ENCODE results near the gene SPINT3.

SPINT3 gene

GRCh38 chr20:45538209-45538799 lies 22.9 kb upstream of the SPINT3 start:
- Histone ChIP-seq H3K9ac (ENCODE audit: low read length in 2 of 2) (no peak overlapping the region), H3K9me3 (ENCODE audit: control insufficient read depth in 2 of 2, low read length in 2 of 2) (no peaks in the 10 kb centered on the region), H3K27ac (ENCODE audit: low read length) (no peak overlapping the region), H3K4me3 (ENCODE audit: low read length in 2 of 2) (no peak overlapping the region), H3K27me3 (ENCODE audit: control insufficient read depth in 1 of 2, insufficient read depth in 2 of 2, low read length in 2 of 2) (peaks cover 3 to 13% of the 10 kb centered on the region in 2 donors), H3K4me1 (ENCODE audit: control insufficient read depth, insufficient read depth, low read length) (no peaks in the 10 kb centered on the region), H3K36me3 (ENCODE audit: control insufficient read depth in 2 of 2, insufficient read depth in 2 of 2, low read length in 2 of 2) (no peaks in the 10 kb centered on the region)

- H3K9me3 ChIP-seq (ENCODE audit: control insufficient read depth in 2 of 2, low read length in 2 of 2): no peaks in the 10 kb centered on the region
- peaks cover 0 to 12% of the 10 kb centered on the region in 2 donors for H3K27me3 ChIP-seq (ENCODE audit: control insufficient read depth in 1 of 2, insufficient read depth in 2 of 2, low read length in 2 of 2)
- no peaks in the 10 kb centered on the region for H3K4me1 ChIP-seq (ENCODE audit: control insufficient read depth, insufficient read depth, low read length)
- no peak overlapping the region for H3K4me3 ChIP-seq (ENCODE audit: low read length in 2 of 2)
- no peaks in the 10 kb centered on the region for H3K36me3 ChIP-seq (ENCODE audit: control insufficient read depth in 2 of 2, insufficient read depth in 2 of 2, low read length in 2 of 2)
- no peak overlapping the region for H3K9ac ChIP-seq (ENCODE audit: low read length in 2 of 2)
- H3K27ac ChIP-seq (ENCODE audit: low read length): no peak overlapping the region
Observed at GRCh38 chr20:45527294-45527693, 11.9 kb upstream of the SPINT3 start.

GRCh38 chr20:45523821-45524220 lies 8.4 kb upstream of the SPINT3 start:
- Histone ChIP-seq H3K9me3 (ENCODE audit: control insufficient read depth in 2 of 2, low read length in 2 of 2) (no peaks in the 10 kb centered on the region), H3K27ac (ENCODE audit: low read length) (no peak overlapping the region), H3K9ac (ENCODE audit: low read length in 2 of 2) (no peak overlapping the region), H3K4me1 (ENCODE audit: control insufficient read depth, insufficient read depth, low read length) (no peaks in the 10 kb centered on the region), H3K4me3 (ENCODE audit: low read length in 2 of 2) (no peak overlapping the region), H3K36me3 (ENCODE audit: control insufficient read depth in 2 of 2, insufficient read depth in 2 of 2, low read length in 2 of 2) (no peaks in the 10 kb centered on the region), H3K27me3 (ENCODE audit: control insufficient read depth in 1 of 2, insufficient read depth in 2 of 2, low read length in 2 of 2) (peaks cover 0 to 12% of the 10 kb centered on the region in 2 donors)

- H3K4me1 ChIP-seq (ENCODE audit: control insufficient read depth, insufficient read depth, low read length): no peaks in the 10 kb centered on the region
- no peaks in the 10 kb centered on the region for H3K36me3 ChIP-seq (ENCODE audit: control insufficient read depth in 2 of 2, insufficient read depth in 2 of 2, low read length in 2 of 2)
- peaks cover 0 to 8% of the 10 kb centered on the region in 2 donors for H3K27me3 ChIP-seq (ENCODE audit: control insufficient read depth in 1 of 2, insufficient read depth in 2 of 2, low read length in 2 of 2)
- H3K27ac ChIP-seq (ENCODE audit: low read length): no peak overlapping the region
- H3K4me3 ChIP-seq (ENCODE audit: low read length in 2 of 2): no peak overlapping the region
- H3K9me3 ChIP-seq (ENCODE audit: control insufficient read depth in 2 of 2, low read length in 2 of 2): no peaks in the 10 kb centered on the region
- H3K9ac ChIP-seq (ENCODE audit: low read length in 2 of 2): no peak overlapping the region
Observed at GRCh38 chr20:45518282-45518681, 2.9 kb upstream of the SPINT3 start.

- Histone ChIP-seq H3K36me3 (ENCODE audit: control insufficient read depth in 2 of 2, insufficient read depth in 2 of 2, low read length in 2 of 2) (no peaks in the 10 kb centered on the region), H3K9ac (ENCODE audit: low read length in 2 of 2) (no peak overlapping the region), H3K27ac (ENCODE audit: low read length) (no peak overlapping the region), H3K9me3 (ENCODE audit: control insufficient read depth in 2 of 2, low read length in 2 of 2) (no peaks in the 10 kb centered on the region), H3K4me1 (ENCODE audit: control insufficient read depth, insufficient read depth, low read length) (no peaks in the 10 kb centered on the region), H3K27me3 (ENCODE audit: control insufficient read depth in 1 of 2, insufficient read depth in 2 of 2, low read length in 2 of 2) (peaks cover 0 to 6% of the 10 kb centered on the region in 2 donors), H3K4me3 (ENCODE audit: low read length in 2 of 2) (no peak overlapping the region)
Observed at GRCh38 chr20:45510242-45510862, 5.1 kb downstream of the SPINT3 start.

- Histone ChIP-seq H3K36me3 (ENCODE audit: control insufficient read depth in 2 of 2, insufficient read depth in 2 of 2, low read length in 2 of 2) (no peaks in the 10 kb centered on the region), H3K4me3 (ENCODE audit: low read length in 2 of 2) (no peak overlapping the region), H3K27ac (ENCODE audit: low read length) (no peak overlapping the region), H3K9me3 (ENCODE audit: control insufficient read depth in 2 of 2, low read length in 2 of 2) (no peaks in the 10 kb centered on the region), H3K27me3 (ENCODE audit: control insufficient read depth in 1 of 2, insufficient read depth in 2 of 2, low read length in 2 of 2) (peaks cover 0 to 6% of the 10 kb centered on the region in 2 donors), H3K9ac (ENCODE audit: low read length in 2 of 2) (no peak overlapping the region), H3K4me1 (ENCODE audit: control insufficient read depth, insufficient read depth, low read length) (no peaks in the 10 kb centered on the region)
Observed at GRCh38 chr20:45509091-45509490, 6.3 kb downstream of the SPINT3 start.

GRCh38 chr20:45508068-45508886 lies 7.1 kb downstream of the SPINT3 start:
- Histone ChIP-seq H3K9me3 (ENCODE audit: control insufficient read depth in 2 of 2, low read length in 2 of 2) (no peaks in the 10 kb centered on the region), H3K27me3 (ENCODE audit: control insufficient read depth in 1 of 2, insufficient read depth in 2 of 2, low read length in 2 of 2) (peaks cover 0 to 5% of the 10 kb centered on the region in 2 donors), H3K4me3 (ENCODE audit: low read length in 2 of 2) (no peak overlapping the region), H3K9ac (ENCODE audit: low read length in 2 of 2) (no peak overlapping the region), H3K27ac (ENCODE audit: low read length) (no peak overlapping the region), H3K4me1 (ENCODE audit: control insufficient read depth, insufficient read depth, low read length) (no peaks in the 10 kb centered on the region), H3K36me3 (ENCODE audit: control insufficient read depth in 2 of 2, insufficient read depth in 2 of 2, low read length in 2 of 2) (no peaks in the 10 kb centered on the region)

- Histone ChIP-seq H3K9ac (ENCODE audit: low read length in 2 of 2) (no peak overlapping the region), H3K9me3 (ENCODE audit: control insufficient read depth in 2 of 2, low read length in 2 of 2) (no peaks in the 10 kb centered on the region), H3K27ac (ENCODE audit: low read length) (no peak overlapping the region), H3K4me3 (ENCODE audit: low read length in 2 of 2) (no peak overlapping the region), H3K27me3 (ENCODE audit: control insufficient read depth in 1 of 2, insufficient read depth in 2 of 2, low read length in 2 of 2) (peaks cover 0 to 6% of the 10 kb centered on the region in 2 donors), H3K4me1 (ENCODE audit: control insufficient read depth, insufficient read depth, low read length) (no peaks in the 10 kb centered on the region), H3K36me3 (ENCODE audit: control insufficient read depth in 2 of 2, insufficient read depth in 2 of 2, low read length in 2 of 2) (no peaks in the 10 kb centered on the region)
Observed at GRCh38 chr20:45507011-45507820, 8.2 kb downstream of the SPINT3 start.

GRCh38 chr20:45506398-45506797 lies 9.0 kb downstream of the SPINT3 start:
- Histone ChIP-seq H3K9ac (ENCODE audit: low read length in 2 of 2) (no peak overlapping the region), H3K4me1 (ENCODE audit: control insufficient read depth, insufficient read depth, low read length) (no peaks in the 10 kb centered on the region), H3K27ac (ENCODE audit: low read length) (no peak overlapping the region), H3K36me3 (ENCODE audit: control insufficient read depth in 2 of 2, insufficient read depth in 2 of 2, low read length in 2 of 2) (no peaks in the 10 kb centered on the region), H3K27me3 (ENCODE audit: control insufficient read depth in 1 of 2, insufficient read depth in 2 of 2, low read length in 2 of 2) (peaks cover 0 to 6% of the 10 kb centered on the region in 2 donors), H3K9me3 (ENCODE audit: control insufficient read depth in 2 of 2, low read length in 2 of 2) (no peaks in the 10 kb centered on the region), H3K4me3 (ENCODE audit: low read length in 2 of 2) (no peak overlapping the region)

- Histone ChIP-seq H3K9ac (ENCODE audit: low read length in 2 of 2) (no peak overlapping the region), H3K27me3 (ENCODE audit: control insufficient read depth in 1 of 2, insufficient read depth in 2 of 2, low read length in 2 of 2) (peaks cover 6 to 13% of the 10 kb centered on the region in 2 donors), H3K27ac (ENCODE audit: low read length) (no peak overlapping the region)
Observed at GRCh38 chr20:45503403-45503802, 12.0 kb downstream of the SPINT3 start.

More at GRCh38 chr20:45503403-45503802, 12.0 kb downstream of the SPINT3 start:
- H3K36me3 ChIP-seq (ENCODE audit: control insufficient read depth in 2 of 2, insufficient read depth in 2 of 2, low read length in 2 of 2): no peaks in the 10 kb centered on the region
- H3K4me1 ChIP-seq (ENCODE audit: control insufficient read depth, insufficient read depth, low read length): no peaks in the 10 kb centered on the region
- H3K9me3 ChIP-seq (ENCODE audit: control insufficient read depth in 2 of 2, low read length in 2 of 2): no peaks in the 10 kb centered on the region
- H3K4me3 ChIP-seq (ENCODE audit: low read length in 2 of 2): no peak overlapping the region
